Hepatocyte (in vitro differentiated cells): Measurements from ENCODE around the gene TMIE.

Experiments
- EZH2 ChIP-seq: fragments of 200-600 bp; sonication (generic); IDR thresholded peaks from 2 replicates; pipeline ENCODE4 v1.6.1; 2016; ENCODE audit warnings: antibody characterized with exemption, mild to moderate bottlenecking, borderline replicate concordance
- TF ChIP-seq, protein P1 (sequence below): fragments of 200-600 bp; sonication (generic); IDR thresholded peaks from 2 replicates; pipeline ENCODE4 v1.5.1; 2016; ENCODE audit warnings: antibody characterized with exemption, mild to moderate bottlenecking; ENCODE audit not compliant: poor library complexity

GRCh38 chr3:46693038-46693891 lies 7.9 kb upstream of the TMIE start, which contains the start of gene ALS2CL:
- TF ChIP-seq, protein P1, sequence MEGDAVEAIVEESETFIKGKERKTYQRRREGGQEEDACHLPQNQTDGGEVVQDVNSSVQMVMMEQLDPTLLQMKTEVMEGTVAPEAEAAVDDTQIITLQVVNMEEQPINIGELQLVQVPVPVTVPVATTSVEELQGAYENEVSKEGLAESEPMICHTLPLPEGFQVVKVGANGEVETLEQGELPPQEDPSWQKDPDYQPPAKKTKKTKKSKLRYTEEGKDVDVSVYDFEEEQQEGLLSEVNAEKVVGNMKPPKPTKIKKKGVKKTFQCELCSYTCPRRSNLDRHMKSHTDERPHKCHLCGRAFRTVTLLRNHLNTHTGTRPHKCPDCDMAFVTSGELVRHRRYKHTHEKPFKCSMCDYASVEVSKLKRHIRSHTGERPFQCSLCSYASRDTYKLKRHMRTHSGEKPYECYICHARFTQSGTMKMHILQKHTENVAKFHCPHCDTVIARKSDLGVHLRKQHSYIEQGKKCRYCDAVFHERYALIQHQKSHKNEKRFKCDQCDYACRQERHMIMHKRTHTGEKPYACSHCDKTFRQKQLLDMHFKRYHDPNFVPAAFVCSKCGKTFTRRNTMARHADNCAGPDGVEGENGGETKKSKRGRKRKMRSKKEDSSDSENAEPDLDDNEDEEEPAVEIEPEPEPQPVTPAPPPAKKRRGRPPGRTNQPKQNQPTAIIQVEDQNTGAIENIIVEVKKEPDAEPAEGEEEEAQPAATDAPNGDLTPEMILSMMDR, result no peak
- no peak for TF ChIP-seq EZH2
